ENCODE results near the gene SCNN1G.

DNA sequence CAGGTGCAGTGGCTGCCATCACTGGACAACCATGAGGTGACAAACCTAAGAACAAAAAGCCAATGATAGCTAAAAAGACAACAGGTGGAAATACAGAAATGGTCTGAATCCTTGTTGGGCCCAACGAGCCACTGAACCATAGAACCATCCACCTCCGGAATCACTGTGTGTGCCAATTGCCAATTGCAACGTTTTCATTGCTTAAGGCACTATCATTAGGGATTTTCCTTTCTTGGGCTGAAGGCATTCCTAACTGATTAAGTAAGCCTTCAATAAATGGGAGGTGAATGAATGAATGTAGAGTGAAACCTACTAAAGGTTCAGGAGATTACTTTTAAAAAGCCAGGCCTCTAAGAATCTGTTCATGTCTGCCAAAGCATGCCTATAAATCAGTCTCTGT, 36.9 kb upstream of the SCNN1G start:
- TF ChIP-seq, protein P1, sequence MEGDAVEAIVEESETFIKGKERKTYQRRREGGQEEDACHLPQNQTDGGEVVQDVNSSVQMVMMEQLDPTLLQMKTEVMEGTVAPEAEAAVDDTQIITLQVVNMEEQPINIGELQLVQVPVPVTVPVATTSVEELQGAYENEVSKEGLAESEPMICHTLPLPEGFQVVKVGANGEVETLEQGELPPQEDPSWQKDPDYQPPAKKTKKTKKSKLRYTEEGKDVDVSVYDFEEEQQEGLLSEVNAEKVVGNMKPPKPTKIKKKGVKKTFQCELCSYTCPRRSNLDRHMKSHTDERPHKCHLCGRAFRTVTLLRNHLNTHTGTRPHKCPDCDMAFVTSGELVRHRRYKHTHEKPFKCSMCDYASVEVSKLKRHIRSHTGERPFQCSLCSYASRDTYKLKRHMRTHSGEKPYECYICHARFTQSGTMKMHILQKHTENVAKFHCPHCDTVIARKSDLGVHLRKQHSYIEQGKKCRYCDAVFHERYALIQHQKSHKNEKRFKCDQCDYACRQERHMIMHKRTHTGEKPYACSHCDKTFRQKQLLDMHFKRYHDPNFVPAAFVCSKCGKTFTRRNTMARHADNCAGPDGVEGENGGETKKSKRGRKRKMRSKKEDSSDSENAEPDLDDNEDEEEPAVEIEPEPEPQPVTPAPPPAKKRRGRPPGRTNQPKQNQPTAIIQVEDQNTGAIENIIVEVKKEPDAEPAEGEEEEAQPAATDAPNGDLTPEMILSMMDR (IDR thresholded peaks at IDR 0.05) = no peak
- TF ChIP-seq POLR2AphosphoS5 (IDR thresholded peaks at IDR 0.05) = peak in 1 of 3 donors; percentile 10
